Omental fat pad (tissue), 4 donors: Measurements from ENCODE around the gene STRADB. TPM values are rescaled to one million over a fixed set of nuclear protein-coding genes. Genes with fewer than 3 reads are reported as not detected.

Experiments
- ATAC-seq: fragments of 150-250 bp; one replicate; pipeline ENCODE4 v1.9.1; 2016; ENCODE audit warnings: mild to moderate bottlenecking, moderate library complexity; ENCODE audit not compliant: low FRiP score
- DNase-seq: peaks from one replicate; pipeline ENCODE4 v3.0.0-alpha.2; 2019; ENCODE audit warnings: low spot score
- total RNA-seq, 4 donors: library from RNA; depleted of rRNA; stranded (reverse); fragments of >200 nt; gene quantifications; one replicate each; pipeline ENCODE4 v1.1.0, GENCODE V29; 2016
- TF ChIP-seq, protein P1 (sequence below), 3 donors: fragments of 450-650 bp; IDR thresholded peaks; one replicate each; pipeline ENCODE4 v1.5.1; 2016 to 2017; ENCODE audit warnings: antibody characterized with exemption in 3 of 3, mild to moderate bottlenecking in 3 of 3, moderate library complexity in 2 of 3

Gene STRADB
- total RNA-seq, 4 donors from 2014 or later: 13.0 to 38.3 (median 29.3) TPM

DNA sequence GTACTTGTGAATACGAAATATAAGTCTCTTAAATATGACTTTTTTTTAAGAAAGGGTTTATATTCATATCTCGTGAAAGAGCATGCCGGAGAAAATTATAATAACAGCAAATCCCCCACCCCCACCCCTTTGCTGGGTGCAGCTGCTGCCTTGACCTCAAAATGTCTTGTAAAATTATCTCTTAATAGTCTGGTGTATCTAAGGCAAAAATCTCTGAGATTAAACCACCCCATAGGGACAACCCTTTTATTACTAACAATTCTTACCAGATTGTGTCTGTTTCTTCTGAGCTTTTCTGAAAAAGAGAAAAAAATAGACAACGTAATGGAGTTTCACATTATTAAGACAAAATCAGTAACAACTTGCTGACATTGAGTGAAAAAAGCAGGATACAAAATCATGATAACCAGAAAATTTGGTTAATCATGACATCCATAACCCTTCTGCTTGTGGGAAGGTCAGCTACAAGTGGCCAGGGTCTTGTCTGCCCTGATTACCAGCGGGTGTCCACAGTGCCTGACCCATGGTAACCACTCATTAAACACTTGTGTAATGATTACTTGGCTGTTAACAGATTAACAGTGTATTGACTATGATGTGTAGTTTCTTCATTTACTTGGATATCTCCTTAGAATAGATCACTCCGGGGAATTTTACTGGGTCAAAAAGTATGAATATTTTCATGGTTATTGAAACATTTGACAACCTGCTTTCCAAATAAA, 1.5 kb downstream of the STRADB start:
- ATAC-seq (no peak), DNase-seq (no peak)
- TF ChIP-seq, protein P1, sequence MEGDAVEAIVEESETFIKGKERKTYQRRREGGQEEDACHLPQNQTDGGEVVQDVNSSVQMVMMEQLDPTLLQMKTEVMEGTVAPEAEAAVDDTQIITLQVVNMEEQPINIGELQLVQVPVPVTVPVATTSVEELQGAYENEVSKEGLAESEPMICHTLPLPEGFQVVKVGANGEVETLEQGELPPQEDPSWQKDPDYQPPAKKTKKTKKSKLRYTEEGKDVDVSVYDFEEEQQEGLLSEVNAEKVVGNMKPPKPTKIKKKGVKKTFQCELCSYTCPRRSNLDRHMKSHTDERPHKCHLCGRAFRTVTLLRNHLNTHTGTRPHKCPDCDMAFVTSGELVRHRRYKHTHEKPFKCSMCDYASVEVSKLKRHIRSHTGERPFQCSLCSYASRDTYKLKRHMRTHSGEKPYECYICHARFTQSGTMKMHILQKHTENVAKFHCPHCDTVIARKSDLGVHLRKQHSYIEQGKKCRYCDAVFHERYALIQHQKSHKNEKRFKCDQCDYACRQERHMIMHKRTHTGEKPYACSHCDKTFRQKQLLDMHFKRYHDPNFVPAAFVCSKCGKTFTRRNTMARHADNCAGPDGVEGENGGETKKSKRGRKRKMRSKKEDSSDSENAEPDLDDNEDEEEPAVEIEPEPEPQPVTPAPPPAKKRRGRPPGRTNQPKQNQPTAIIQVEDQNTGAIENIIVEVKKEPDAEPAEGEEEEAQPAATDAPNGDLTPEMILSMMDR (IDR thresholded peaks at IDR 0.05): no peak

DNA sequence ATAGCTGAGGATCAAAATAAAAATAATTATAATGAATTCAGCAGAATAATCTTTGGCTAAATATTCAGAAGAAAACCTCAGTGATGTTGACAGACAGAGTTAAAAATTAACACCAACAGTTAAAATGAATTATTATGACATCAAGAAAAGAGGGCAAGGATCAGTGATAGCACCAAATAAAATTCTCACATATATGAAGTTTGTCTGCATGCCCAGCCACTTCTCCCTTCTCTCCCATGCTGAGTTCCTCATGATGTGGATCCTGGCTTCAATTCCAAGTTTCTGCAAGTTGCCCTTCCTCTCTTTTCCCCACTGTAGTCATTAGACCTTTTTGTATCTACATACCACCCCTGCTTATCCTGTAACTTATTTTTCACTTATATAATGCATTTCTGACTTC, 6.8 kb downstream of the STRADB start:
- TF ChIP-seq, protein P1 (IDR thresholded peaks at IDR 0.05): no peak
- ATAC-seq: no peak
- DNase-seq: no peak

DNA sequence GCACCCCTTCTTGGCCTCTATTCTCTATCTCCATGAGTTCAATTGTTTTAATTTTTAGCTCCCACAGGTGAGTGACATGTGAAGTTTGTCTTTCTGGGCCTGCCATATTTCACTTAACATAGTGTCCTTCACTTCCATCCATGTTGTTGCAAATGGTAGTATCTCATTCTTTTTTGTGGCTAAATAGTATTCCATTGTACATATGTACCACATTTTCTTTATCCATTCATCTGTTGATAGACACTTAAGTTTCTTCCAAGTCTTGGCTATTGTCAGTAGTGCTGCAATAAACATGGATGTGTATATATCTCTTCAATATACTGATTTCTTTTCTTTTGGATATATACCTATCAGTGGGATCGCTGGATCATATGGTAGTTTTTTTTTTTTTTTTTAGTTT, 9.0 kb downstream of the STRADB start:
- TF ChIP-seq, protein P1 (IDR thresholded peaks at IDR 0.05): no peak
- DNase-seq: no peak
- ATAC-seq: no peak

DNA sequence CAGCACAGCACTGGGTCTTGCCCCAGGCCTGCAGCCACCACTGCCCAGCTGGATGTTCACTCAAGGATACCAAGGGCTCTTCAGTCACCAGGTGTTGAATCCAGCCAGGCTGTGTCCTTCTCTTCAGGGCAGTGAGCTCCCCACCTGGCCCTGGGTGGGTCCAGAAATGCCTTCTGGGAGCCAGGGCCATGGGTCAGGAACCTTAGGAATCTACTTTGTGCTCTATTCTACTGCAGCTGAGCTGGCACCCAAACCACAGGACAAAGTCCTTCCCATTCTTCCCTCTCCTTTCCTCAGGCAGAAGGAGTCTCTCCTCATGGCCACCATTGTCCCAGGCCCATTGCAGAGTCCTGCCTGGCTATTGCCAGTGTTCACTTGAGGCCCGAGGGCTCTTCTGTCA, 13.0 kb downstream of the STRADB start:
- DNase-seq (no peak), ATAC-seq (no peak)
- TF ChIP-seq, protein P1 (IDR thresholded peaks at IDR 0.05): no peak

DNA sequence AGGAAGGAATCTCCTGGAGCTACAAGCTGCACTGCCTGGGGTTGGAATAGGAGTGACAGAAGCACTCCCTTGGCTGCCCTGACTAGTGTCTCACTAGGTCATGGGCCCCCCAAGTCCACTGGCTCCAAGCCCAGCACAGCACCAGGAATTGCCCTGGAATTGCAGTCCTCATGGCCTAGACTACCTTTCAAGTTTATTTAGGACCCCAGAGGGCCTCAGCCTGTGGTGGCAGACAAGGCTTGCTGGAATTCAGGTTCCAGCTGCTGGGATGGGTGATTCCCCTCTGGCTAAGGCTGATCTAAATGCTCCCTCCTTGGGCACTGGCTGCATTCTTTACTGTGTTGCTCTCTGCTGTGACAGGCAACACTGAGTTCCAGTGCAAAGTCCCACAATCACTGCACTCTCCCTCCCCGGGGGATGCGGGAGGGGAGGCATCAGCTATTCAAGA, 14.0 kb downstream of the STRADB start:
- TF ChIP-seq, protein P1 (IDR thresholded peaks at IDR 0.05): no peak
- no peak for ATAC-seq
- DNase-seq: no peak

DNA sequence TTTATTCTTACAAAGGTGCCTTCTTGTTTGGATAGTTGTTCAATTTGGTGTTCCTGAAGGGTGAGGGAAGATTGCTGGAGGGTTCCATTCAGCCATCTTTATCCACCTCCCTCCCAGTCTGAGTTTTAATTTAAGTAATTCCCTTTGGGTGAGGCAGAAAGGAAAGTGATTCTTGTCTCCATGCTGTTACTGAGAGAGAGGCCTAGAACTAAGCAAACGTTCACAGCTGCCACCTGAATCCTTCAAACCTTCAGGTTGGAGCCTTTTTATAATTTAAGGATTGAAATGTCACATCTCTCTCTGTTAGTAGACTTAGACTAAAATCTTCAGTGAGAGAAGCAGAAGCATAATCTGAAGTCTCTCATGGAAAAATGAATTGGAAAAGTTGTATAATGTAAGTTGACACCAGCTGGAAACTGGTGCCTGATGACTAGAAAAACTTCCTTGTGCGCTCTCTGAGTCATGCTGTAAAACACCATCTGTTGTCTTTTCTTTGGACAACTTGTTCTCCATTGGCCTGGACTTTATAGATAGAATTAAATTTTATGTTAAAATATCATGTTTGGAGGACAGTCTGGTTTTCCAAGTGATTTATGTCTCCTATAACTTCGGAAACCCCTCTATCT, 14.6 kb downstream of the STRADB start:
- no peak for ATAC-seq
- no peak for DNase-seq
- TF ChIP-seq, protein P1 (IDR thresholded peaks at IDR 0.05): no peak

DNA sequence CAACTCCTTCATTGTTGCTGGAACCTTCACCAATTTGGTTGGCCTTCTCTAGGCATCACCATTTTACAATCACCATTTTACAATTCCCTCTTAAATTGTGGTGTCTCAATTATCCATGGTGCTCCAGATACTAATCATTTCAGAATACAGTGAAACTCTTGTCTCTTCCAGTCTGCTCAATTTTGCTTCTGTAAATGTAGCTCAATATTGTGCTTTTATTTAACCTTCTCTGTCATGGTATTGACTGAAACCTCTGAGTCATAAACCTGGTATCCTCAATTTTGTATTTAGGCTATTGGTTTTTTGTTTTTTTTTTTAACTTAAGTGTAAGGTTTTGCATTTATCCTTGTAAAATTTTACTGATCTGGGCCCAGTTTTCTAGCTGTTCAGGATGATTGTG, 16.1 kb downstream of the STRADB start:
- TF ChIP-seq, protein P1 (IDR thresholded peaks at IDR 0.05): no peak
- ATAC-seq: no peak
- DNase-seq: no peak
